Sigmoid colon (tissue), 7 donors: Measurements from ENCODE around the gene BORCS6. TPM values are rescaled to one million over a fixed set of nuclear protein-coding genes. Genes with fewer than 3 reads are reported as not detected.

ENCODE experiments used
- DNase-seq: peaks from one replicate; pipeline ENCODE4 v3.0.0-alpha.2; 2019
- H3K27ac ChIP-seq, 4 donors: fragments of 200-600 bp; sonication (generic); one replicate each; pipeline ENCODE4 v1.5.1; 2016 to 2019; ENCODE audit warnings: mild to moderate bottlenecking in 1 of 4
- H3K27me3 ChIP-seq, 3 donors: fragments of 200-600 bp; sonication (generic); one replicate each; pipeline ENCODE4 v1.5.1; 2019; ENCODE audit warnings: mild to moderate bottlenecking in 1 of 3
- H3K36me3 ChIP-seq, 4 donors: fragments of 200-600 bp; sonication (generic); one replicate each; pipeline ENCODE4 v1.5.1; 2016 to 2019
- H3K4me1 ChIP-seq, 4 donors: fragments of 200-600 bp; sonication (generic); one replicate each; pipeline ENCODE4 v1.5.1; 2017 to 2019
- H3K4me3 ChIP-seq, 4 donors: fragments of 200-600 bp; sonication (generic); one replicate each; pipeline ENCODE4 v1.5.1; 2017 to 2019; ENCODE audit warnings: mild to moderate bottlenecking in 2 of 4, moderate library complexity in 1 of 4
- H3K9me3 ChIP-seq, 4 donors: fragments of 200-600 bp in 3 of 4; sonication (generic) in 3 of 4; one replicate each; pipeline versions ENCODE4 v1.5.1 to v1.6.1; 2013 to 2019
- CTCF ChIP-seq, 4 experiments: fragments of 450-650 bp in 3 of 4; fragments of 200-600 bp in 1 of 4; IDR thresholded peaks; one replicate each; pipeline ENCODE4 v1.5.1; 2016 to 2019; ENCODE audit warnings: antibody characterized with exemption in 4 of 4, mild to moderate bottlenecking in 3 of 4, moderate library complexity in 2 of 4
- EP300 ChIP-seq, 4 donors: sonication (generic); formaldehyde crosslinking; IDR thresholded peaks; one replicate each; pipeline ENCODE4 v1.6.1; 2017; ENCODE audit warnings: antibody characterized with exemption in 4 of 4
- POLR2A ChIP-seq, 2 donors: fragments of 450-650 bp; IDR thresholded peaks; one replicate each; pipeline ENCODE4 v1.6.1; 2016; ENCODE audit warnings: antibody characterized with exemption in 2 of 2, mild to moderate bottlenecking in 2 of 2, moderate library complexity in 2 of 2
- POLR2AphosphoS5 ChIP-seq, 4 donors: sonication (generic); formaldehyde crosslinking; IDR thresholded peaks; one replicate each; pipeline ENCODE4 v1.6.1; 2017; ENCODE audit warnings: antibody characterized with exemption in 4 of 4
- WGBS, 2 donors: extraction: QIAGEN DNeasy Blood & Tissue Kit; methylation state at CpG; one replicate each; pipeline ENCODE4 v1.1.7; 2013; 5-methylcytosine and 5-hydroxymethylcytosine counted together
- intact Hi-C: fragments of 100-400 bp; cut with DNase I; formaldehyde crosslinking; loops from one replicate; pipeline ENCODE4 v1.15.1; 2023
- polyA plus RNA-seq, 3 donors: library from polyadenylated mRNA; stranded (reverse); fragments of 200-250 nt; gene quantifications; one replicate each; pipeline ENCODE4 v1.2.3, GENCODE V29; 2013
- total RNA-seq, 4 donors: library from RNA; depleted of rRNA; stranded (reverse); fragments of >200 nt; gene quantifications; one replicate each; pipeline ENCODE4 v1.1.0, GENCODE V29; 2016
- donor health status: healthy with polysubstance abuse.
- donor health status: Bipolar disorder and iron deficiency.
- donor health status: healthy.

Gene BORCS6
- total and polyA plus RNA-seq, 7 donors = 7.7 to 17.7 (median 13.9) TPM

GRCh38 chr17:8188263-8188839 is 1.6 kb downstream of the BORCS6 start:
- H3K36me3 ChIP-seq = no peaks in the 10 kb centered on the region
- 41 to 42% methylated on average over 12 of the region's 12 CpGs for WGBS, 2 donors
- peak overlapping the region; percentile 81 to 99 (median 96) for H3K27ac ChIP-seq
- intact Hi-C loops = no loop called here
- DNase-seq = no peak
- peaks cover 0 to 54% (median 41%) of the 10 kb centered on the region in 4 donors for H3K4me1 ChIP-seq
- H3K4me3 ChIP-seq = peak overlapping the region; percentile 54 to 78 (median 68)
- no peaks in the 10 kb centered on the region for H3K9me3 ChIP-seq
- no peaks in the 10 kb centered on the region for H3K27me3 ChIP-seq
- no peak for TF ChIP-seq CTCF (IDR thresholded peaks at IDR 0.05)
- TF ChIP-seq POLR2A (IDR thresholded peaks at IDR 0.05) = no peak
- no peak for TF ChIP-seq POLR2AphosphoS5 (IDR thresholded peaks at IDR 0.05)
- no peak for TF ChIP-seq EP300 (IDR thresholded peaks at IDR 0.05)

- Histone ChIP-seq H3K27ac (peak overlapping the region; percentile 81 to 99 (median 96)), H3K27me3 (no peaks in the 10 kb centered on the region), H3K36me3 (no peaks in the 10 kb centered on the region), H3K4me3 (peak overlapping the region; percentile 56 to 78 (median 71)), H3K9me3 (no peaks in the 10 kb centered on the region), H3K4me1 (peaks cover 0 to 52% (median 40%) of the 10 kb centered on the region in 4 donors)
- intact Hi-C loops = no loop called here
- TF ChIP-seq POLR2AphosphoS5 (IDR thresholded peaks at IDR 0.05) (peak; percentile 18 to 65 (median 63)), POLR2A (IDR thresholded peaks at IDR 0.05) (peak; percentile 24 to 28), EP300 (IDR thresholded peaks at IDR 0.05) (no peak)
- WGBS, 2 donors = 1% methylated on average over 25 of the region's 25 CpGs
- peak; percentile 97 for DNase-seq
Observed at GRCh38 chr17:8187517-8188262, 2.3 kb downstream of the BORCS6 start.

GRCh38 chr17:8186787-8187516 is 3.0 kb downstream of the BORCS6 start:
- Histone ChIP-seq H3K4me1 (peaks cover 0 to 45% (median 36%) of the 10 kb centered on the region in 4 donors), H3K36me3 (no peaks in the 10 kb centered on the region), H3K4me3 (peak overlapping the region; percentile 56 to 76 (median 68)), H3K9me3 (no peaks in the 10 kb centered on the region), H3K27ac (peak overlapping the region; percentile 81 to 99 (median 96)), H3K27me3 (no peaks in the 10 kb centered on the region)
- intact Hi-C loops = loop anchor here (1.0 kb wide), 2 partner anchors 34 to 49 kb away; no protein-coding TSS in a partner anchor
- 0 to 1% methylated on average over 32 of the region's 32 CpGs for WGBS, 2 donors
- peak in 2 of 4 donors; percentile 6 to 33 for TF ChIP-seq POLR2AphosphoS5 (IDR thresholded peaks at IDR 0.05)
- TF ChIP-seq EP300 (IDR thresholded peaks at IDR 0.05) = no peak
- DNase-seq = peak; percentile 98

GRCh38 chr17:8186446-8186786 is 3.6 kb downstream of the BORCS6 start:
- Histone ChIP-seq H3K27me3 (no peaks in the 10 kb centered on the region), H3K4me3 (peak overlapping the region; percentile 56 to 76 (median 68)), H3K9me3 (no peaks in the 10 kb centered on the region), H3K36me3 (no peaks in the 10 kb centered on the region), H3K4me1 (peaks cover 0 to 40% (median 32%) of the 10 kb centered on the region in 4 donors), H3K27ac (peak overlapping the region; percentile 81 to 99 (median 96))
- TF ChIP-seq EP300 (IDR thresholded peaks at IDR 0.05) (no peak), CTCF (IDR thresholded peaks at IDR 0.05) (peak in 2 of 4 experiments; percentile 12 to 25)
- intact Hi-C loops = loop anchor here (1.0 kb wide), 2 partner anchors 35 to 48 kb away; no protein-coding TSS in a partner anchor
- no peak for DNase-seq
- WGBS, 2 donors = 0% methylated on average over 23 of the region's 23 CpGs

GRCh38 chr17:8185582-8186445 is 4.2 kb downstream of the BORCS6 start:
- intact Hi-C loops = loop anchor here (1.0 kb wide), 2 partner anchors 35 to 48 kb away; no protein-coding TSS in a partner anchor
- Histone ChIP-seq H3K9me3 (no peaks in the 10 kb centered on the region), H3K4me3 (peak overlapping the region; percentile 56 to 76 (median 68)), H3K27ac (peak overlapping the region; percentile 81 to 99 (median 96)), H3K4me1 (peaks cover 0 to 35% (median 28%) of the 10 kb centered on the region in 4 donors), H3K27me3 (no peaks in the 10 kb centered on the region), H3K36me3 (no peaks in the 10 kb centered on the region)
- peak; percentile 95 for DNase-seq
- TF ChIP-seq POLR2AphosphoS5 (IDR thresholded peaks at IDR 0.05) (peak; percentile 56 to 80 (median 74)), EP300 (IDR thresholded peaks at IDR 0.05) (no peak), CTCF (IDR thresholded peaks at IDR 0.05) (no peak), POLR2A (IDR thresholded peaks at IDR 0.05) (peak; percentile 11 to 57)
- WGBS, 2 donors = 0% methylated on average over 44 of the region's 44 CpGs
